GM21367 (cell line): ENCODE results near the gene DDX25.
"Not testable (repeated sequence)": the region's sequence is repeated elsewhere in the genome, so short reads cannot be mapped to it uniquely, and the experiment has no call there.

ENCODE experiments used
- ATAC-seq: cut with Tn5 transposase; IDR thresholded peaks from one replicate; pipeline ENCODE4 v1.9.1; 2021; ENCODE audit not compliant: unreplicated experiment

DDX25 gene

DNA sequence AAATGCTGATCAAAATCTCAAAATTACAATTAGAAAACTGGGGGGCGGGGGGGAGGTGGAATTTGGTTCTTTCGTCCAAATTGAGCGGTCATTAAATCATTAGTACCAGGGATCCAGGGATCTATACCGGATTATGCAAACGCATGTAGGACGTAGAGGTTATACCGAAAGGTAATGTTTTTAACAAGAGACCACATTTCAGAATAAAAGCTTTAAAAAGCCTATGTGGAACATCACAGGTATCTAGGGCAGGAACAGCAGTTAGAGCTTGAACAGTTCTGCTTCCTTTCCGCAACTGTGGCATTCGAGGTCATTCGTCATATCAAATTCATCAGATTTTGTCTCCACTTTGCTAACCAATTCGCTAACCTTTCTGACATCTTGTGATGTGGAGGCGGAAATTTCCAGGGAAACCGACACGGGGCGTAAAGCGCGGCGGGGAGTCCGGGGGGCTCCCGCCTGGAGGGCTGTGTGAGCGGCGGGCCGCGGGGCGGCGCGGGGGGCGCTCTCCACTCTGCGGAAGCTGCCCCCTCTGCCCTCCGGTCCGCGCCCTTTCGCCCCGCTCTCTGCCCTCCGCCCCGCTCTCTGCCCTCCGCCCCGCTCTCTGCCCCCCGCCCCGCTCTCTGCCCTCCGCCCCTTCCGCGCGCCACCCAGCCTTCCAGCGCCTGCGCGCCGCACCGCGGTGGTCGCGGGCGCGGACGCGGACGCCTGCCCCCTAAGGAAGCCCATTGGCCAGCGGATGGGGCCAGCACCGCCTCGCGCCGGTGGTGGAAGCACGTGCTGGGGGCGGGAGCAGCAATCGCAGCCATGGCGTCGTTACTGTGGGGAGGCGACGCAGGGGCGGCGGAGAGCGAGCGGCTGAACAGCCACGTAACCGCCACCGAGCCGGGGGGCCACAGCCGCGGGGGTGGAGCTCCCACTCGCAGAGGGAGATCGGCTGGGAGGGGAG, at the start of gene DDX25:
TSS of gene DDX25 (plus strand) at position 798 of the 949 bp plus-strand sequence. CDS start at position 808, 10 bp downstream.
- ATAC-seq = no peak

DNA sequence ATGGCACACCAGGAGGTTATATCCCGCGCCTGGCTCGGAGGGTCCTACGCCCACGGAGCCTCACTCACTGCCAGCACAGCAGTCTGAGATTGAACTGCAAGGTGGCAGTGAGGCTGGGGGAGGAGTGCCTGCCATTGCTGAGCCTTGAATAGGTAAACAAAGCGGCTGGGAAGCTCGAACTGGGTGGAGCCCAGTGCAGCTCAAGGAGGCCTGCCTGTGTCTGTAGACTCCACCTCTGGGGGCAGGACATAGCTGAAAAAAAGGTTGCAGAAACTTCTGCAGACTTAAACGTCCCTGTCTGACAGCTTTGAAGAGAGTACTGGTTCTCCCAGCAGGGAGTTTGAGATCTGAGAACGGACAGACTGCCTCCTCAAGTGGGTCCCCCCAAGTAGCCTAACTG, 46.6 kb upstream of the DDX25 start:
- ATAC-seq = not testable (repeated sequence)

DNA sequence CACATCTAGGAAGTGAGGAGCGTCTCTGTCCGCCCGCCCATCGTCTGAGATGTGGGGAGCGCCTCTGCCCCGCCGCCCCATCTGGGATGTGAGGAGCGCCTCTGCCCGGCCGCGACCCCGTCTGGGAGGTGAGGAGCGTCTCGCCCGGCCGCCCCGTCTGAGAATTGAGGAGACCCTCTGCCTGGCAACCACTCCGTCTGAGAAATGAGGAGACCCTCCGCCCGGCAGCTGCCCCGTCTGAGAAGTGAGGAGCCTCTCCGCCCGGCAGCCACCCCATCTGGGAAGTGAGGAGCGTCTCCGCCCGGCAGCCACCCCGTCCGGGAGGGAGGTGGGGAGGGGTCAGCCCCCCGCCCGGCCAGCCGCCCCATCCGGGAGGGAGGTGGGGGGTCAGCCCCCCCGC, 41.5 kb upstream of the DDX25 start:
- not testable (repeated sequence) for ATAC-seq

DNA sequence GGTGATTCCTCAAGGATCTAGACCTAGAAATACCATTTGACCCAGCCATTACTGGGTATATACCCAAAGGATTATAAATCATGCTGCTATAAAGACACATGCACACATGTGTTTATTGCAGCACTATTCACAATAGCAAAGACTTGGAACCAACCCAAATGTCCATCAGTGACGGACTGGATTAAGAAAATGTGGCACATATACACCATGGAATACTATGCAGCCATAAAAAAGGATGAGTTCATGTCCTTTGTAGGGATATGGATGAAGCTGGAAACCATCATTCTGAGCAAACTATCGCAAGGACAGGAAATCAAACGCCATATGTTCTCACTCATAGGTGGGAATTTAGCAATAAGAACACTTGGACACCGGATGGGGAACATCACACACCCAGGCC, 39.0 kb upstream of the DDX25 start:
- ATAC-seq = not testable (repeated sequence)

DNA sequence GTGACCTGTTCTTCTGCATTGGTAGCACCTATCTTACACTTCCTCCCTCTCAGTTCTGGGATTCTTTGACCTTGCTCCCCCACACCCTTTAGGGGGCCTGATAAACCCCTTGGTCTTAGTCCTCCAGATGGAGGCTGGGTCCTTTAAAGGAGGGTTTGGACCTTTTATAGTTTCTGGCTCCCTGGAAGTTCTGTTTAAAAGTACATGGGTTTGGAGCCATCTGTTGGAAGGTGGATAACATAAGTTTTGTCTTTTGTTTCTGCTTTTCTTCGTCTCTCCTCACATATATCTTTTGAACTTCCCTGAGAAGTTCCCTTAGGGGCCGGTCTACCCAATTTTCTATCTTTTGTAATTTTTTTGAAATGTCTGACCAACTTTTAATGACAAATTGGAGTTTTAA, 34.8 kb upstream of the DDX25 start:
- no peak for ATAC-seq

DNA sequence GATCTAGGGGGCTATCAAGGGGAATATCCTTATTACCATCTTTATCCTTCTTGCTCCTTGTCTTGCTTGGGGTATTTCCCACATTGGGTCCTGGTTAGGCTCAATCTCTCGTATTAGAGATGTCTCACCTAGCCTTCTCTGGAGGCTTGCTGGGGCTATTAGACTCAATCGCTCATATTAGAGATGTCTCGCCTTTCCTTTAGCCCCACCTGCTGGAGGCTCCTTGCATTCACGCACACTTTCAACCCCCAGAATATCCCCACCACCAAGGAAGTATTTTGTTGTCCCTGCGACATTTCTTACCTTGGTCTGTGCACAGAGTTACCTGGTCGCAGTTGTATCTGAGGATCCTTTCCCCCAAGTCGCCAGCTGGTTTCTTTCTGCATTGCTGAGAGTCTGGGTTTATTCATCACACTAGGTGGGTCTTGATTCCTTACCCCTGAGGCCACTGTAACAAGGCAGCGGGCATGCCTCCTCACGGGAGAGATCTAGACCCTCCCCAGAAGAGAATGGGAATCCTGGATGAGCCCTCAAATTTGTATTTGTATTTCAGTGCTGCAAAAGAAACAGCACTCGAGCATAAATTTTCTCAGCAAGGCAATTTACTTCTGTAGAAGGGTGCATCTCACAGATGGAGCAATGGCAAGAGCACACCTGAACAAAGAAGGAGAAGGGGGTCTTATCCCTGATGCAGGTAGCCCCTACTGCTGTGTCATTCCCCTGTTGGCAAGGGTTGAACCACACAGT, 32.7 kb upstream of the DDX25 start:
- ATAC-seq = no peak

DNA sequence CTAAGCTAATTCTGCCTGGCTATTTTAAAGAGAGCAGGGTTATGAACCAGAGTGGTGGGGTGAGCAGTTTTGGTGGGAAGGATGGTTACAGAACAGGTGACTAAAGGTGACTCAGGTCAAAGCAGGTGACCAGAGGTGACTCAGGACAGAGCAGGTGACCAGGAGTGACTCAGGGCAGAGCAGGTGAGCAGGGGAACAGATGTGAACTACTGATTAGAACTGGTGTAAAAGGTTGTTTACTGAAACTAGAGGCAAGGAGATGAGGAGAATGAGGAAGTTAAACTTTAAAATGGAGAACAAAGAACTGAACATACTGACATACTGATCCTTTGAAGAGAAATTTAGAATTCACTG, 32.2 kb upstream of the DDX25 start:
- ATAC-seq = no peak

DNA sequence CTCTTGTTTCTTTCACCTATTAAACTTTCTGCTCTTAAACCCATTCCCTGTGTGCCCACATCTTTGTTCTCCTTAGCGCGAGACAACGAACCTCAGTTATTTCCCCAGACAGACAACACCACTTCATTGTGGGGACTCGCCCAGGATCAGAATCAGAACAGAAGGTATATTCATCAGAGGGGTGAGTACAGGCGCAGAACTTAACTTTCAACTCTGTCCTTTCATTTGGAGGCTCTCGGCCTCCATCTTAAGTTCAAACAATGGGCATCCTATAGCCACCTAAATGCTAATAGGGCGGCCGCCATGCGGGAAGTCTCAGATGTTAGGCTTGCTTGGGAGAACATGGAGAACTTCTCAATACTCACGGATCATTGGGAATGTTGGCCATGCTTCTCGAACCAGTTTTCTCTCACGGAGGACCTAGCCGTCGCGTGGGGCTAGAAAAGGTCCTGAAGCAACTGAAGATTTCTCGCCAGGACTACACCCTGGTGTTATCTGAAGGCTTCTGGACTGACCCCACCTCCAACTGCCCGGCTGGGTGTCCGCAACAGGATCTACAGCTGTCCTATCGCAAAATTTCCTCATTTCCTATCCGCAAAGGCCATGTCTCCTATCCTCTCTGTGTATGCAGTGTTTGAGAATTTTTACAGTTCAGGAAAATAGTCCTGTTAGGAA, 30.3 kb upstream of the DDX25 start:
- no peak for ATAC-seq

DNA sequence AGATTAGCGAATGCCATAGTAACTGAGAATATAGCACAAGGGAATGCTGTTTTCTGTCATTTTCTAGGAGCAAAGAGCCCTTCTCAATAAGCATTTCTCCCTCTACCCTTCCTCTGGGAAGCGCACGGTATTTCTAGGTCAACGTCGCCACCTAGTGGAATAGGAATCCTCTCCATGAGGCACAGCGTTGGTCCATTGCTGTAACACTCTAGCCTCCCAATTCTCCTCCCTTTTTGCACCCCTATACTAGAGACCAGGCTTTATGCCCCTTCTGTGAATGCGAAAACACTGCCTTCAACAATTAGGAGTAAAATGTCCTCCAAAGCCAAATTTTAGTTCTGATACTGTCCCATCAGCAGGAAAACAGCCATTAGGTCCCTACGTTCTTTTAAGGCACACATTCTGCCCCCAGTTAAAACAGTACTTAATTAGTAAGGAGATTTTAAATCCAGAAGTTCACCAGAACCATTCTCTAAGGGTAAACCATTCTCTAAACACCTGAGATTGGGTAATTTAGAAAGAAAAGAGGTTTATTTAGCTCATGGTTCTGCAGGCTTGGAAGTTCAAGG, 29.7 kb upstream of the DDX25 start:
- no peak for ATAC-seq

DNA sequence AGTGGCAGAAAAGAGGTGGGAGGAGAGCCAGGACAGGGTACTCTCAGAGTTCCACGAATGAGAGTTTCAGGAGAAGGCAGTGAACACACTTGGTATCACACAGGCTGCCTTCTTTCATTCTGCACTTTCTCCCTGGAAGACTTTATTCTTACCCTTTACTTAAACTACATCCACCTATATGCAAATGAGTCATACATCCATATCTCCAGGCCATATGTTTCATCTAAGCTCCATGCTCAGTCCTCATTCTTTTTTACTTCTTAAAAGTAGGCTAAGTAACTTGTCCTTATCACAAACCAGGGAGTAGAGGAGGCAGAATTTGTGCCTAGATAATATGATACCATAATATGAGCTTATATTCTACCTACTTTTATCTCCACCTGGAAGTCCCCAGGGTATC, 23.0 kb upstream of the DDX25 start:
- no peak for ATAC-seq

DNA sequence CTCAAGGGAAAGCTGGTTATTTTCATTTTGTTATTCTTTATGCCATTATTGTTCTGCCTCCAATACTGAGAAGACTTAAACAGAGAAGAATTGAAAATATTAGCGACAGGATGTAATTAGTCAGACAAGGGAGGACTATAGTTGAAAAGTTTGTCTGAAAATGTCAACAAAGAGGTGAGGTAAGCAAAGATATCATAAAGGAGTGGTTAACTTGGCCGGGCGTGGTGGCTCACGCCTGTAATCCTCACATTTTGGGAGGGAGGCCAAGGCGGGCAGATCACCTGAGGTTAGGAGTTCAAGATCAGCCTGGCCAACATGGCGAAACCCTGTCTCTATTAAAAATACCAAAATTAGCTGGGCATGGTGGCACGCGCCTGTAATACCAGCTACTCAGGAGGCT, 20.9 kb upstream of the DDX25 start:
- ATAC-seq = no peak

DNA sequence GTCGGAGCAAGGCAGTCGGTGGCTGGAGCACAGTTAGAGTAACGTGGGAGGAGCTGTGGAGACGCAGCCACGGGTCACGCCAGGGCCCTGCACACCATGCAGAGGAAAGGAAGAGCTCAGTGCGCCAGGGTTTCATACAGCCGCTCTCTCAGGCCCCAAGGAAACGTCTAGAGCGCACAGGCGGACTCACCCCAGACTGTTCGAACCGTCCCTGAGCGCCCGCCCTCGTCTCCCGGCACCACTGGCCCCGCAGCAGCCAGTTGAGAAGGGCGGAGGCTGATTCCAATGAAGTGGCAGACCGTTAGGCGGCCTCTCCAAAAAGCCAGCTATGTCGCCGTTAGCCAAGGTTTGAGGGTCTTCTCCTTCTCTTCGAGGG, 17.3 kb upstream of the DDX25 start:
- peak; percentile 9 for ATAC-seq

DNA sequence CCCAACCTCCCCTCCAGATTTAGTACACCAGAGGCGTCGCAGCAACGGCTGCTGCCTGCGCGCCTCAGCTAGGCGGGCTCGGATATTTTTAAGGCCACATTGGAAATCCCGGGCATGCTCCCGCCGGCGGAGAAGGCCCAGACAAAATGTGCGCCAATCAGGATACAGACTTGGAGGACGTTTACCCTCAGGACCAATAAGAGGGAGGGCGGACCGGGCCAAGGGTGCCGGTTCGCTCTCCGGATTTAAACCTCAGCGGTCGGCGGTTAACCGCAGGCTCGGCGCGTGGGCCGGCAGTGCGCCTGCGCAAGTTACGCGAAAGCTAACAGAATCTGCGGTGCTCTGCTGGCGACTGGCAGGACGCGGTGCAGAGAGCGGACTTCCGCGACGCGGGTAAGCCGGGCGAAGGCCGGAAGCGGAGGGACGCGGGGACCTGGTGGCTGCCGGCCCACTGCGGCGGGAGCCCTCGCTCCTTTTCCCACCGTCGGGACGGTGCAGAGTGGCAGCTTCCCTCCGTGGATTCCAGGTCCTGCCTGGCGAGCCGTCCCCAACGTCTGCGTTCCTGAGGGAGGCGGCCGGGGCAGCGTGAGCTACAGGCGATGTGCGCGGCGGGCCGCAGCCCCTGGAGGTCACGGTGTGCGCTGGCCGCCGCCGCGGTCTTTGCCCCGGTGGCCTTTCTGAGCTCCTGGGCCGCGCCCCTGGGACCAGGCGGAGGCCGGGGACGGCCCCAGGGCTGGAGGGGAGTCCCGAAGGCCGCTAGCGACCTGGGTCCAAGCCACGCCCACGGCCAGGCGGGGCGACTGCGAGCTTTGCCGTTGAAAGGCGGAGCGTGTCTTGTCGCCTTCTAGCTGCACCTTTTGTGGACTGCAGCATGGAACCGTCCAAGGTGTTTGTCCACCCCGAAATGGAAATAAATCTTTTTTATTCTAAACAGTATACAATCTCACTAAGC, 16.7 kb upstream of the DDX25 start, which contains the start of gene HYLS1:
TSS of gene HYLS1 (plus strand) at position 296 of the 952 bp plus-strand sequence. CDS start 11,701 bp downstream, outside the sequence.
- ATAC-seq = peak; percentile 86

DNA sequence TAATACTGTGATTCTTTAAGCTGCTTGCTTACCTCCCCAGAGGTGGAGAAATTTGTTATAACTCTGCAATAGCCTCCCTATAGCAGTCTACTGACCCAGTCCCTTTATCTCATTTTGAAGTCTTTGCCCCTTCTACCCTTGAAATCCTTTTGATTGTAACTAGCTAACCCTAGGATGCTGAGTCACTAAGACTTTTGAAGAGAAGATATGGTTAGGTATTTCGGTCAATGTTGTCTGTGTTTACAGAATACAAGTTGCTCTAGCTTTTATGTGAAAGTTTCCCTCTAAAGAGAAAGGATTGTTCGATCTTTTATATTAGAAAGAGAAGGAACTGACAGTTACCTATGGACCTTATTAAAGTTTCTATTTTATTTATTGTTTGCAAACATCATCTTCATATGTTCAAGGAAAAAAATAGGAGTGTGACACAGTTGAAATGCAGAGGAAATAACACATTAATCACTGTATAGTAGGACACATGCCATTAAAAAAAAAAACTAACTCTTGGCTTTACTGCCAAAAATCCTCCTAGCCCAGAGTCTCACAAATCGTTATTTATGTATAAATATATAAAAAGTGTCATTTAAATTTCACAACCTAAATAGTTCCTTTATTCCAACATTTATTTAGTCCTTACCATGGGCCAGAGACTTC, 13.7 kb upstream of the DDX25 start:
- ATAC-seq = no peak

DNA sequence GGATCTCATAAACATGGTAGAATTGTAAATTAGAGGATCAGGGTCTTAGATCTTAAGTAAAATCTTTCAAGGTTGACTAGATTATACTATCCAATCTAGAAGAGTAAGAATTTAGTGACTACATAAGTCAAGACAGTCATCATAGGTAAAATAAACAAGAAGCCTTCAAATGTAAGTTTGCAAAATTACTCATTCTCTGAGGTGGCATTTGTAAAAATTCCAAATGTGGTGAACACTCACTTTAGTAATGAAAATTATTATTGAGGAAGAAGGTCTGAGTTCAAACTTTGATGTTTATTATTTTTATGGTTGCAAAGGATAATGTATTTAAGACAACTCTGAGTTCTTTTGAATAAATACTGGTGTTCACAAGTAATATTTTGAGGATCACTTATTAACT, 12.2 kb upstream of the DDX25 start:
- ATAC-seq = no peak

DNA sequence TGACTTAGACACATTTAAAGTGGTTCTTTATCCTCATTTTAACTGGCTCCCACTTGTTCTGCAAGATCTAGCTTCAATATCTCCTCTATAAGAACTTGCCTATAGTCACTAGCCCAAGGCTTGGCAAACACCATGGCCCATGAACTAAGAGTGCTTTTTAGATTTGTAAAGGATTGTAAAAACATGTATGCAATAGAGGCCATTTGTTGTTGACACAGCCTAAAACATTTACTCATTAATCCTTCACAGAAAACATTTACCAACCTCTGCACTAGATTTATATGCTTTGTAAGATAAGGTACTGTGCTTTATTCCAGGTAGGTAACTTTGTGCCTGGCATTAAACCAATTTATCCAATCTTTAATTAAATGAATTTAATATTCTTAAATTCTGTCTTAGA, 11.3 kb upstream of the DDX25 start:
- no peak for ATAC-seq

DNA sequence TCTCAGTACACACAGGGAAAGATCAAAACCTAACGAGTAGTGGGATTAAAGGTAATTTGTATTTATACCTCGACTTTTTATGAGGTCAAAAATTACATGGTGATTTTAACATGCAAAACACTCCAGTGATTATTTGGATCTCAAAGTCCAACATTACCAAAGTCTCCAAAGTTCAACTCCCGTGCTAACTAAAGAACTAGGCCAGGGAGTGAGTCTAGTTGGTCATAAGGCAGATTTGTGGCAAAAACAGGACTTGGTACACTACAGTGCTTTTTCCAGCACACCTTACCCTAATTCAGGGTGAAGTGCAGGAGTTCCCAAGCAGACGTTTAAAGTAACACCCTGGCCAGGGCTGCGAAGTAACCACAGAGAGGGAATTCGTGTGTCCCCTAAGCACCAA, 2.4 kb upstream of the DDX25 start:
- ATAC-seq = no peak

DNA sequence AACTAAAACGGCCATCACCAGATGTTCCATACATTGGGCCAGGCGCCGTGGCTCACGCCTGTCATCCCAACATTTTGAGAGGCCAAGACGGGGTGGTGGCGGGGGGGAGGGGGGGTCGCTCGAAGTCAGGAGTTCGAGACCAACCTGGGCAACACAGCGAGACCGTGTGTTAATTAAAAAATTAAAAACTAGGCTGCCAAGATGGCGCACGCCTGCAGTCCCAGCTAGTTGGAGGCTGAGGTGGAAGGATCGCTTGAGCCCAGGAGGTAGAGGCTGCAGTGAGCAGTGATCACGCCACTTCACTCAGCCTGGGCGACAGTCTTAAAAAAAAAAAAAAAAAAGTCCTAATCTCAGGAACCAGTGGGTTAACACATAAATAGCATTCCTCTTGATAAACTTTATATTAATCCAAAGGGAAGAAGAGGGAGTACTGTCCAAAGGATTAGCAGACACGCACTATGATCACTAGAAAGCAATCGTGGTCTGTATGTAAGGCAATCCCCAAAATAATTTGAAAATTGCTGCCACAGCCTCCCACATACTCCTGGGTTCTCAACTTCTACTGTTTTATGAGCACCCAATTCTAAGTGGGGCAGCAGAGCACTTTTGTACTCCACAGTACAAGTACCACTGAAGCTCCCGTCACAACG, 1.9 kb upstream of the DDX25 start:
- ATAC-seq = no peak
